ENCODE measurements around the gene FLT4. TPM values are rescaled to one million over a fixed set of nuclear protein-coding genes. Genes with fewer than 3 reads are reported as not detected.
A peak's percentile ranks its signal among the peaks of the same experiment; 100 is the strongest.

The FLT4 gene
- total and polyA plus RNA-seq, 9 of the 15 experiments (the other 6 are each of a cell fraction or from before 2014, with no cell fraction given), result 0.01 to 0.42 (median 0.14) TPM; not detected in 2

- FAIRE-seq, result no peak
- Histone ChIP-seq H3K79me2 (ENCODE audit: control insufficient read depth, insufficient read depth, low read length) (peaks cover 51% of the 10 kb centered on the region), H3K9ac (ENCODE audit: insufficient read depth in 1 of 2, low read depth in 2 of 2, low read length in 2 of 2) (no peak overlapping the region; a peak in 1 of 4 replicates), H3K27me3 (ENCODE audit: control insufficient read depth in 2 of 2, insufficient read depth in 2 of 2, low read length in 2 of 2) (no peaks in the 10 kb centered on the region), H3K4me2 (ENCODE audit: insufficient read depth, low read length) (no peak overlapping the region), H3K9me3 (replicated peaks; ENCODE audit: control insufficient read depth, insufficient read depth, low read depth, low read length) (no peaks in the 10 kb centered on the region), H3K9me1 (ENCODE audit: control insufficient read depth, insufficient read depth, low read length) (peaks cover 3% of the 10 kb centered on the region), H3K4me3 (no peak overlapping the region), H3K27ac (ENCODE audit: extremely low read depth, low read depth, low read length) (no peak overlapping the region), H3K4me1 (replicated peaks in 1 of 2; ENCODE audit: control insufficient read depth in 2 of 2, insufficient read depth in 2 of 2, low read length in 2 of 2) (peaks cover 12 to 17% of the 10 kb centered on the region in 2 experiments; a peak in 4 of 5 replicates), H3K36me3 (ENCODE audit: control insufficient read depth, insufficient read depth, low read length) (peaks cover 62% of the 10 kb centered on the region), H4K20me1 (replicated peaks; ENCODE audit: control insufficient read depth, insufficient read depth, low read length) (no peaks in the 10 kb centered on the region), H2AFZ (ENCODE audit: low read depth, low read length) (no peak overlapping the region)
- BruUV-seq (replicated peaks), result no TSS peak
- 75% methylated on average over 3 of the region's 3 CpGs for WGBS (ENCODE audit: insufficient coverage, low coverage, missing lambda C conversion rate)
- no peak for TF ChIP-seq NR4A1 (CRISPR knock-in tag; IDR thresholded peaks at IDR 0.05)
- TF ChIP-seq NR4A1 (tag; IDR thresholded peaks at IDR 0.05), result no peak
- no peak for TF ChIP-seq ASH1L (IDR thresholded peaks at IDR 0.05; ENCODE audit: borderline replicate concordance, low read depth, partially characterized antibody)
- ChIA-PET POLR2A (no interaction called here), CTCF (ENCODE audit: low intra/inter-chr PET ratio) (interaction anchor here (0.6 kb wide), 1 partner anchor 10 kb away, joined by 4 read pairs; no protein-coding TSS in a partner anchor)
- no peak for DNase-seq (ENCODE audit: extremely low read depth in 1 of 4, low spot score in 3 of 4)
- intact Hi-C loops (cut with micrococcal nuclease) (no loop called here), in situ Hi-C loops (cut with MboI) (no loop called here)
- ATAC-seq, result no peak
Observed at GRCh38 chr5:180563994-180564393, 85.4 kb downstream of the FLT4 start.

GRCh38 chr5:180558232-180558631, 91.2 kb downstream of the FLT4 start:
- Histone ChIP-seq H4K20me1 (replicated peaks; ENCODE audit: control insufficient read depth, insufficient read depth, low read length) (no peaks in the 10 kb centered on the region), H3K36me3 (ENCODE audit: control insufficient read depth, insufficient read depth, low read length) (peaks cover 38% of the 10 kb centered on the region; the same call in 2 of the 3 replicates), H3K4me3 (no peak overlapping the region), H3K4me1 (replicated peaks in 1 of 2; ENCODE audit: control insufficient read depth in 2 of 2, insufficient read depth in 2 of 2, low read length in 2 of 2) (peaks cover 42 to 66% of the 10 kb centered on the region in 2 experiments; a peak in 4 of 5 replicates), H3K27ac (ENCODE audit: extremely low read depth, low read depth, low read length) (peak overlapping the region; percentile 21; the same call in 1 of the 3 replicates), H3K4me2 (ENCODE audit: insufficient read depth, low read length) (peak overlapping the region; percentile 19; the same call in 1 of the 2 replicates), H3K9me1 (ENCODE audit: control insufficient read depth, insufficient read depth, low read length) (peaks cover 3% of the 10 kb centered on the region), H3K27me3 (ENCODE audit: control insufficient read depth in 2 of 2, insufficient read depth in 2 of 2, low read length in 2 of 2) (no peaks in the 10 kb centered on the region), H3K79me2 (ENCODE audit: control insufficient read depth, insufficient read depth, low read length) (peaks cover 62% of the 10 kb centered on the region), H3K9ac (ENCODE audit: insufficient read depth in 1 of 2, low read depth in 2 of 2, low read length in 2 of 2) (peak overlapping the region; percentile 22 to 76; a peak in 2 of 4 replicates), H3K9me3 (replicated peaks; ENCODE audit: control insufficient read depth, insufficient read depth, low read depth, low read length) (no peaks in the 10 kb centered on the region), H2AFZ (ENCODE audit: low read depth, low read length) (no peak overlapping the region)
- FAIRE-seq (no peak), ATAC-seq (peak; percentile 74), DNase-seq (ENCODE audit: extremely low read depth in 1 of 4, low spot score in 3 of 4) (peak; percentile 37 to 61 (median 44))
- no TSS peak for BruUV-seq (replicated peaks)
- ChIA-PET POLR2A (interaction anchor here (0.7 kb wide), 1 partner anchor 17 kb away, joined by 3 read pairs; no protein-coding TSS in a partner anchor), CTCF (ENCODE audit: low intra/inter-chr PET ratio) (no interaction called here)
- intact Hi-C loops (cut with micrococcal nuclease), result loop anchor here (5.0 to 10.0 kb wide), 2 partner anchors 47 to 61 kb away; no protein-coding TSS in a partner anchor
- in situ Hi-C loops (cut with MboI), result no loop called here
- WGBS (ENCODE audit: insufficient coverage, low coverage, missing lambda C conversion rate), result 38% methylated on average over 11 of the region's 11 CpGs
- TF ChIP-seq POLR3G (IDR thresholded peaks at IDR 0.05; ENCODE audit: extremely low read depth, insufficient read length, insufficient replicate concordance) (no peak), HSF4 (CRISPR knock-in tag; IDR thresholded peaks at IDR 0.05; ENCODE audit: borderline replicate concordance) (no peak), ZNF507 (tag; conservative IDR thresholded peaks at IDR 0.05) (no peak), CEBPG (CRISPR knock-in tag; IDR thresholded peaks at IDR 0.05) (no peak), CEBPG (tag; conservative IDR thresholded peaks at IDR 0.05 in 1 of 2, IDR thresholded peaks at IDR 0.05 in 1 of 2) (no peak), ETV6 (IDR thresholded peaks at IDR 0.05; ENCODE audit: borderline replicate concordance in 1 of 2, low read depth in 2 of 2, low read length in 1 of 2) (no peak), ETV6 (CRISPR knock-in tag; IDR thresholded peaks at IDR 0.05; ENCODE audit: borderline replicate concordance) (no peak)
